ENCODE measurements around the gene TBX4. TPM values are rescaled to one million over a fixed set of nuclear protein-coding genes. Genes with fewer than 3 reads are reported as not detected.

TBX4 gene
- total and polyA plus RNA-seq, 2 of the 13 experiments (the other 11 are each of a cell fraction or from before 2014, with no cell fraction given) = 0.11 to 1.1 TPM

DNA sequence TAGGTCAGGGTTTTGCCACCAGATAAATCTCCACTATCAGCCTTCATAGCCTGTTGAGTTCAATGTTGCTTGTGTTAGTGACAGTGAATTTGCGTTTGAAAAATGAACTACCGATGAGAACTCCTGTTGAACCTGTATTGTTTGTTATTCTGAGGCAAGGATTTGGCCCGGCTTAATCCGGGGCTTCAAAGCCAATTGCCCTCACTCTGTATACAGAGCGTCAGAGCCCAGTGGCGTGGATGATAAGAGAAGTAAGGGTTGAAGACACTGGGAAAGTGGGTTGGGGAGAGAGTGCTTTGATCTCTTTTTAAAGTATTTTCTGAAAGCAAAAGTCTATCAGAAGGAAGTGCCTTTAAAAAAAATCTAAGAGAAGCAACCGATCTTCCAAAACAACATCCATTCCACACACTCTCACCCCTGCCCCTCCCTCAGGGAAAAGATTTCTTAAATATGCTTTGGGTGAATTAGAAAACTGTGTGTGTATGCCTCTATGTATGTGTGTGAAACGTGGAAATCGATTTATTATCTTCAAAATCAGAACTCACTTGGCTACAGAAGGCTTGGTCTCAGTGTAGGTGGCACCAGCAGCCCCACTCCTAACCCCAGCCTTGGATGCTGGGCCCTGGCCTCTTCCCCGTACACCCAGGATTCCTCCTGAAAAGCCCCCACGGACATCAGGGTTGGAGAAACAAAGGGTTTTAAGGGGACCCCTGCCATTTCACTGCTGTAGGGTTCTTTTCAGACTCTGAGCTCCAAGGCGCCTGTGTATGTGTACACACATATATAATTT is 8.8 kb downstream of the TBX4 start (continued):
- TF ChIP-seq ZKSCAN8 (CRISPR knock-in tag; IDR thresholded peaks at IDR 0.05; ENCODE audit: borderline replicate concordance) = no peak; the same call in 1 of the 2 replicates
- no peak for TF ChIP-seq RBM39 (IDR thresholded peaks at IDR 0.05; ENCODE audit: low read depth, low read length, poor library complexity, severe bottlenecking)
- TF ChIP-seq ZBTB3 (CRISPR knock-in tag; IDR thresholded peaks at IDR 0.05; ENCODE audit: borderline replicate concordance, low read depth) = no peak
- no peak for TF ChIP-seq ZNF383 (CRISPR knock-in tag; IDR thresholded peaks at IDR 0.05; ENCODE audit: borderline replicate concordance)
- peak; percentile 84 for TF ChIP-seq HDAC2 (CRISPR knock-in tag; IDR thresholded peaks at IDR 0.05)
- TF ChIP-seq, protein P1, sequence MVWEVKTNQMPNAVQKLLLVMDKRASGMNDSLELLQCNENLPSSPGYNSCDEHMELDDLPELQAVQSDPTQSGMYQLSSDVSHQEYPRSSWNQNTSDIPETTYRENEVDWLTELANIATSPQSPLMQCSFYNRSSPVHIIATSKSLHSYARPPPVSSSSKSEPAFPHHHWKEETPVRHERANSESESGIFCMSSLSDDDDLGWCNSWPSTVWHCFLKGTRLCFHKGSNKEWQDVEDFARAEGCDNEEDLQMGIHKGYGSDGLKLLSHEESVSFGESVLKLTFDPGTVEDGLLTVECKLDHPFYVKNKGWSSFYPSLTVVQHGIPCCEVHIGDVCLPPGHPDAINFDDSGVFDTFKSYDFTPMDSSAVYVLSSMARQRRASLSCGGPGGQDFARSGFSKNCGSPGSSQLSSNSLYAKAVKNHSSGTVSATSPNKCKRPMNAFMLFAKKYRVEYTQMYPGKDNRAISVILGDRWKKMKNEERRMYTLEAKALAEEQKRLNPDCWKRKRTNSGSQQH (CRISPR knock-in tag; IDR thresholded peaks at IDR 0.05; ENCODE audit: low read depth) = 0 out of 2 replicates have a peak, but pooled peaks have one; percentile 25
- no peak for TF ChIP-seq SP4 (CRISPR knock-in tag; IDR thresholded peaks at IDR 0.05)
- no peak for TF ChIP-seq ZNF879 (CRISPR knock-in tag; IDR thresholded peaks at IDR 0.05)
- TF ChIP-seq HES4 (CRISPR knock-in tag; IDR thresholded peaks at IDR 0.05; ENCODE audit: borderline replicate concordance) = no peak
- peak; percentile 78 for TF ChIP-seq ZNF331 (CRISPR knock-in tag; IDR thresholded peaks at IDR 0.05)
- no peak for TF ChIP-seq FLYWCH1 (CRISPR knock-in tag; IDR thresholded peaks at IDR 0.05)
- no peak for TF ChIP-seq ZNF430 (CRISPR knock-in tag; IDR thresholded peaks at IDR 0.05)
- TF ChIP-seq TSC22D2 (CRISPR knock-in tag; IDR thresholded peaks at IDR 0.05; ENCODE audit: borderline replicate concordance) = no peak; the same call in 1 of the 2 replicates
- TF ChIP-seq HCFC1 (IDR thresholded peaks at IDR 0.05; ENCODE audit: low read depth, low read length) = no peak
- TF ChIP-seq SMYD3 (CRISPR knock-in tag; IDR thresholded peaks at IDR 0.05) = no peak
- TF ChIP-seq, protein P2, sequence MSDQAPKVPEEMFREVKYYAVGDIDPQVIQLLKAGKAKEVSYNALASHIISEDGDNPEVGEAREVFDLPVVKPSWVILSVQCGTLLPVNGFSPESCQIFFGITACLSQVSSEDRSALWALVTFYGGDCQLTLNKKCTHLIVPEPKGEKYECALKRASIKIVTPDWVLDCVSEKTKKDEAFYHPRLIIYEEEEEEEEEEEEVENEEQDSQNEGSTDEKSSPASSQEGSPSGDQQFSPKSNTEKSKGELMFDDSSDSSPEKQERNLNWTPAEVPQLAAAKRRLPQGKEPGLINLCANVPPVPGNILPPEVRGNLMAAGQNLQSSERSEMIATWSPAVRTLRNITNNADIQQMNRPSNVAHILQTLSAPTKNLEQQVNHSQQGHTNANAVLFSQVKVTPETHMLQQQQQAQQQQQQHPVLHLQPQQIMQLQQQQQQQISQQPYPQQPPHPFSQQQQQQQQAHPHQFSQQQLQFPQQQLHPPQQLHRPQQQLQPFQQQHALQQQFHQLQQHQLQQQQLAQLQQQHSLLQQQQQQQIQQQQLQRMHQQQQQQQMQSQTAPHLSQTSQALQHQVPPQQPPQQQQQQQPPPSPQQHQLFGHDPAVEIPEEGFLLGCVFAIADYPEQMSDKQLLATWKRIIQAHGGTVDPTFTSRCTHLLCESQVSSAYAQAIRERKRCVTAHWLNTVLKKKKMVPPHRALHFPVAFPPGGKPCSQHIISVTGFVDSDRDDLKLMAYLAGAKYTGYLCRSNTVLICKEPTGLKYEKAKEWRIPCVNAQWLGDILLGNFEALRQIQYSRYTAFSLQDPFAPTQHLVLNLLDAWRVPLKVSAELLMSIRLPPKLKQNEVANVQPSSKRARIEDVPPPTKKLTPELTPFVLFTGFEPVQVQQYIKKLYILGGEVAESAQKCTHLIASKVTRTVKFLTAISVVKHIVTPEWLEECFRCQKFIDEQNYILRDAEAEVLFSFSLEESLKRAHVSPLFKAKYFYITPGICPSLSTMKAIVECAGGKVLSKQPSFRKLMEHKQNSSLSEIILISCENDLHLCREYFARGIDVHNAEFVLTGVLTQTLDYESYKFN (CRISPR knock-in tag; conservative IDR thresholded peaks at IDR 0.05) = peak; percentile 86
- peak; percentile 77; the same call in 1 of the 2 replicates for TF ChIP-seq SP5 (CRISPR knock-in tag; IDR thresholded peaks at IDR 0.05; ENCODE audit: borderline replicate concordance, low read depth)
- peak; percentile 27; the same call in 1 of the 2 replicates for TF ChIP-seq PHF8 (CRISPR knock-in tag; IDR thresholded peaks at IDR 0.05)
- TF ChIP-seq ZBTB20 (CRISPR knock-in tag; IDR thresholded peaks at IDR 0.05; ENCODE audit: borderline replicate concordance, low read depth) = peak; percentile 15; the same call in 1 of the 2 replicates
- TF ChIP-seq, protein P3, sequence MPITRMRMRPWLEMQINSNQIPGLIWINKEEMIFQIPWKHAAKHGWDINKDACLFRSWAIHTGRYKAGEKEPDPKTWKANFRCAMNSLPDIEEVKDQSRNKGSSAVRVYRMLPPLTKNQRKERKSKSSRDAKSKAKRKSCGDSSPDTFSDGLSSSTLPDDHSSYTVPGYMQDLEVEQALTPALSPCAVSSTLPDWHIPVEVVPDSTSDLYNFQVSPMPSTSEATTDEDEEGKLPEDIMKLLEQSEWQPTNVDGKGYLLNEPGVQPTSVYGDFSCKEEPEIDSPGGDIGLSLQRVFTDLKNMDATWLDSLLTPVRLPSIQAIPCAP (CRISPR knock-in tag; IDR thresholded peaks at IDR 0.05; ENCODE audit: low read depth) = no peak
- TF ChIP-seq TP53 (CRISPR knock-in tag; conservative IDR thresholded peaks at IDR 0.05) = no peak
- TF ChIP-seq, protein P4, sequence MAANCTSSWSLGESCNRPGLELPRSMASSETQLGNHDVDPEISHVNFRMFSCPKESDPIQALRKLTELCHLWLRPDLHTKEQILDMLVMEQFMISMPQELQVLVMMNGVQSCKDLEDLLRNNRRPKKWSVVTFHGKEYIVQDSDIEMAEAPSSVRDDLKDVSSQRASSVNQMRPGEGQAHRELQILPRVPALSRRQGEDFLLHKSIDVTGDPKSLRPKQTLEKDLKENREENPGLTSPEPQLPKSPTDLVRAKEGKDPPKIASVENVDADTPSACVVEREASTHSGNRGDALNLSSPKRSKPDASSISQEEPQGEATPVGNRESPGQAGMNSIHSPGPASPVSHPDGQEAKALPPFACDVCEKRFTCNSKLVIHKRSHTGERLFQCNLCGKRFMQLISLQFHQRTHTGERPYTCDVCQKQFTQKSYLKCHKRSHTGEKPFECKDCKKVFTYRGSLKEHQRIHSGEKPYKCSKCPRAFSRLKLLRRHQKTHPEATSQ (CRISPR knock-in tag; IDR thresholded peaks at IDR 0.05; ENCODE audit: borderline replicate concordance) = no peak

Measured in HepG2 (cell line).